GM19372 (cell line): ENCODE measurements around the gene SELENOK.
A peak's percentile ranks its signal among the peaks of the same experiment; 100 is the strongest.
"Not testable (repeated sequence)": the region's sequence is repeated elsewhere in the genome, so short reads cannot be mapped to it uniquely, and the experiment has no call there.

Experiments used
- ATAC-seq: cut with Tn5 transposase; IDR thresholded peaks from one replicate; pipeline ENCODE4 v1.9.1; 2021; ENCODE audit warnings: mild to moderate bottlenecking, low read depth, moderate library complexity; ENCODE audit not compliant: unreplicated experiment

The SELENOK gene

GRCh38 chr3:53891497-53892285, at the start of gene SELENOK:
Gene SELENOK (minus strand): TSS chr3:53891859.
- peak; percentile 97 for ATAC-seq

GRCh38 chr3:53941184-53941583, 49.5 kb upstream of the SELENOK start:
- no peak for ATAC-seq

GRCh38 chr3:53940623-53941022, 49.0 kb upstream of the SELENOK start:
- ATAC-seq: no peak

GRCh38 chr3:53939813-53940212, 48.2 kb upstream of the SELENOK start:
- no peak for ATAC-seq

GRCh38 chr3:53939086-53939582, 47.5 kb upstream of the SELENOK start:
- no peak for ATAC-seq

GRCh38 chr3:53938645-53939044, 47.0 kb upstream of the SELENOK start:
- peak; percentile 82 for ATAC-seq

GRCh38 chr3:53936347-53936746, 44.7 kb upstream of the SELENOK start:
- ATAC-seq: no peak

GRCh38 chr3:53935283-53935901, 43.7 kb upstream of the SELENOK start:
- no peak for ATAC-seq

GRCh38 chr3:53927208-53927872, 35.7 kb upstream of the SELENOK start:
- not testable (repeated sequence) for ATAC-seq

- ATAC-seq: no peak
These were observed 29.6 kb upstream of the SELENOK start for GRCh38 chr3:53921296-53921695.

- no peak for ATAC-seq
These were observed 28.1 kb upstream of the SELENOK start for GRCh38 chr3:53919741-53920140.

GRCh38 chr3:53913401-53913800, 21.7 kb upstream of the SELENOK start:
- no peak for ATAC-seq

- ATAC-seq: no peak
These were observed 11.1 kb upstream of the SELENOK start for GRCh38 chr3:53902711-53903110.

GRCh38 chr3:53902067-53902466, 10.4 kb upstream of the SELENOK start:
- no peak for ATAC-seq

- ATAC-seq: no peak
These were observed 9.1 kb upstream of the SELENOK start for GRCh38 chr3:53900666-53901331.

- no peak for ATAC-seq
These were observed 8.1 kb upstream of the SELENOK start for GRCh38 chr3:53899750-53900149.

GRCh38 chr3:53892286-53892637, 603 bp upstream of the SELENOK start:
- ATAC-seq: no peak

GRCh38 chr3:53890726-53891475, 758 bp downstream of the SELENOK start:
- no peak for ATAC-seq

GRCh38 chr3:53888232-53888631, 3.4 kb downstream of the SELENOK start:
- no peak for ATAC-seq

GRCh38 chr3:53887446-53887845, 4.2 kb downstream of the SELENOK start:
- no peak for ATAC-seq
